ENCODE results near the gene CALCOCO1.

Gene CALCOCO1

GRCh38 chr12:53736592-53736991, 9.3 kb upstream of the CALCOCO1 start:
- DNase-seq (ENCODE audit: low spot score in 2 of 2) (no peak), ATAC-seq (replicated peaks; ENCODE audit: extremely low read depth, poor library complexity, severe bottlenecking) (no peak)
- H3K27me3 Mint-ChIP-seq, result peaks cover 52% of the 10 kb centered on the region
- H3K9me3 Mint-ChIP-seq, result no peaks in the 10 kb centered on the region
- no peak overlapping the region for H3K27ac Mint-ChIP-seq (ENCODE audit: low read depth)
- H3K4me3 Mint-ChIP-seq, result no peak overlapping the region
- H3K36me3 Mint-ChIP-seq (ENCODE audit: insufficient read depth), result no peaks in the 10 kb centered on the region
- peaks cover 11% of the 10 kb centered on the region for H3K4me1 Mint-ChIP-seq

DNA sequence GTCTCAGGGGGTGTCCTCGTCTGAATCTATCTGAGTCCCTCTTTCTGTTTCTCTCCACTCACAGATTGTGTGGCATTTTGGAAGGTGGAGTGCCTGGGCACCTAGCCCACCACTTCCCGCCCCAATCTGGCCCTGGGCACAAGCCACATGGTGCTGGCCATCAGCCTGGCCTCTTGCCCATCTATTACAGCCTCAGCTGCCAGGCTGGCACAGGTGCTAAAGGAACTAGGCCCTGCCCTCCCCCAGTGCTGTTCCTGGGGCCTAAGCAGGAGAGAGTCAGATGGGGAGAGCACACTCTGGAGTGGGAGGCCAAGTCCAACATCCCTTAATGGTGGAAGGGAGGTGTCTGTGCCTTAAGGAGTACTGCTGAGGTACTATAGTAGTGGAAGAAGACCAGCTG, 8.3 kb upstream of the CALCOCO1 start:
- no peaks in the 10 kb centered on the region for H3K36me3 Mint-ChIP-seq (ENCODE audit: insufficient read depth)
- ATAC-seq (replicated peaks; ENCODE audit: extremely low read depth, poor library complexity, severe bottlenecking) (no peak), DNase-seq (ENCODE audit: low spot score in 2 of 2) (no peak)
- H3K27me3 Mint-ChIP-seq, result peaks cover 52% of the 10 kb centered on the region
- H3K9me3 Mint-ChIP-seq, result no peaks in the 10 kb centered on the region
- H3K4me3 Mint-ChIP-seq, result no peak overlapping the region
- H3K4me1 Mint-ChIP-seq, result peaks cover 11% of the 10 kb centered on the region
- no peak overlapping the region for H3K27ac Mint-ChIP-seq (ENCODE audit: low read depth)

GRCh38 chr12:53734425-53734824, 7.2 kb upstream of the CALCOCO1 start:
- Mint-ChIP-seq H3K4me3 (no peak overlapping the region), H3K4me1 (peaks cover 9% of the 10 kb centered on the region), H3K27ac (ENCODE audit: low read depth) (no peak overlapping the region), H3K27me3 (peaks cover 50% of the 10 kb centered on the region), H3K36me3 (ENCODE audit: insufficient read depth) (peaks cover 2% of the 10 kb centered on the region), H3K9me3 (no peaks in the 10 kb centered on the region)
- DNase-seq (ENCODE audit: low spot score in 2 of 2), result no peak
- no peak for ATAC-seq (replicated peaks; ENCODE audit: extremely low read depth, poor library complexity, severe bottlenecking)

- Mint-ChIP-seq H3K36me3 (ENCODE audit: insufficient read depth) (peaks cover 2% of the 10 kb centered on the region), H3K27me3 (peaks cover 44% of the 10 kb centered on the region), H3K4me3 (no peak overlapping the region), H3K27ac (ENCODE audit: low read depth) (no peak overlapping the region), H3K4me1 (peaks cover 3% of the 10 kb centered on the region), H3K9me3 (no peaks in the 10 kb centered on the region)
- DNase-seq (ENCODE audit: low spot score in 2 of 2), result no peak
- ATAC-seq (replicated peaks; ENCODE audit: extremely low read depth, poor library complexity, severe bottlenecking), result no peak
Observed at GRCh38 chr12:53733807-53734200, 6.6 kb upstream of the CALCOCO1 start.

- ATAC-seq (replicated peaks; ENCODE audit: extremely low read depth, poor library complexity, severe bottlenecking) (no peak), DNase-seq (ENCODE audit: low spot score in 2 of 2) (no peak)
- no peak overlapping the region for H3K4me3 Mint-ChIP-seq
- H3K27ac Mint-ChIP-seq (ENCODE audit: low read depth), result no peak overlapping the region
- H3K9me3 Mint-ChIP-seq, result no peaks in the 10 kb centered on the region
- H3K27me3 Mint-ChIP-seq, result peaks cover 38% of the 10 kb centered on the region
- peaks cover 2% of the 10 kb centered on the region for H3K36me3 Mint-ChIP-seq (ENCODE audit: insufficient read depth)
- H3K4me1 Mint-ChIP-seq, result peaks cover under 1% of the 10 kb centered on the region
Observed at GRCh38 chr12:53733051-53733806, 6.0 kb upstream of the CALCOCO1 start.

GRCh38 chr12:53729644-53730043, 2.4 kb upstream of the CALCOCO1 start:
- DNase-seq (ENCODE audit: low spot score in 2 of 2), result no peak
- ATAC-seq (replicated peaks; ENCODE audit: extremely low read depth, poor library complexity, severe bottlenecking), result no peak
- H3K36me3 Mint-ChIP-seq (ENCODE audit: insufficient read depth), result peaks cover 8% of the 10 kb centered on the region
- no peak overlapping the region for H3K4me3 Mint-ChIP-seq
- H3K4me1 Mint-ChIP-seq, result peaks cover 31% of the 10 kb centered on the region
- H3K27ac Mint-ChIP-seq (ENCODE audit: low read depth), result no peak overlapping the region
- peaks cover 2% of the 10 kb centered on the region for H3K27me3 Mint-ChIP-seq
- H3K9me3 Mint-ChIP-seq, result no peaks in the 10 kb centered on the region

DNA sequence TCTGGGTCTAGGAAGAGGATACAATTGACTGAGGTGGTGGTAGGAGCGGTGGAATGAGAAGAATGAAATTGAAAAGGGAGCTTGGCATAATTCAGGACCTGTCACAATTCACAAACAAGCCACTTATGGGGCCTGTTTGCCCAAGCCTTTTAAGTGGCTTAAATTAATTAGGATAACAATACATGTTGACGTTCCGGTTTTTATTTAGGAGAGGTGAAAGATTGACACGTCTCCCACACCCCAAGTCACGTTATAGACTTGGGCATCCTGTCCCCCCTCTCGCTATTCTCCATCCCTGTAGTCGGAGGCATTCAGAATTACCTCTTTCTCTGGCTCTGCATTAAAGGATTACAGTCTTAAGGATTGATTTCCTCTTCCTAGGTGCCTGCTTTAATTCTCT, 954 bp upstream of the CALCOCO1 start:
- DNase-seq (ENCODE audit: low spot score in 2 of 2) (no peak), ATAC-seq (replicated peaks; ENCODE audit: extremely low read depth, poor library complexity, severe bottlenecking) (no peak)
- Mint-ChIP-seq H3K9me3 (no peaks in the 10 kb centered on the region), H3K4me1 (peaks cover 31% of the 10 kb centered on the region), H3K36me3 (ENCODE audit: insufficient read depth) (peaks cover 14% of the 10 kb centered on the region), H3K27ac (ENCODE audit: low read depth) (peak overlapping the region; percentile 64), H3K4me3 (peak overlapping the region; percentile 87), H3K27me3 (no peaks in the 10 kb centered on the region)

DNA sequence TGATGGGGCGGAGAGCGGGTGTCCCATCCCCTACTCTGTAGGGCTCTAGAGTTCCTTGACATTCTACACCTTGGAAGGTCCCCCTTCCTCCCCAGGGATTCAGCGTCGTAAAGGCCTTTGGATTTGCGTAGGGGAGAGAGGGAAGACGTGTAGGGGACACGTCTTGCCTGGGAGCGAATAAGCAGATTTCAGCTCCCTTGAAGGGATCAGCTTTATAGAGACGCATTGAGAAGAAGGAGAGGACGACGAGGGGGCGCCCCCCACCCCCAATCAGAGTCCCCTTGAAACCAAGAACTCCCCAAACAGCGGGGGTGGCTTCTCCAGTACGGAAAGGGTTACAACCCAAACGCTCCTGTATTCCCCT, 324 bp downstream of the CALCOCO1 start:
- peaks cover 24% of the 10 kb centered on the region for H3K36me3 Mint-ChIP-seq (ENCODE audit: insufficient read depth)
- H3K27ac Mint-ChIP-seq (ENCODE audit: low read depth), result peak overlapping the region; percentile 64
- H3K4me1 Mint-ChIP-seq, result peaks cover 31% of the 10 kb centered on the region
- peak overlapping the region; percentile 87 for H3K4me3 Mint-ChIP-seq
- H3K9me3 Mint-ChIP-seq, result no peaks in the 10 kb centered on the region
- DNase-seq (ENCODE audit: low spot score in 2 of 2), result no peak
- no peak for ATAC-seq (replicated peaks; ENCODE audit: extremely low read depth, poor library complexity, severe bottlenecking)
- H3K27me3 Mint-ChIP-seq, result no peaks in the 10 kb centered on the region

- H3K36me3 Mint-ChIP-seq (ENCODE audit: insufficient read depth), result peaks cover 29% of the 10 kb centered on the region
- ATAC-seq (replicated peaks; ENCODE audit: extremely low read depth, poor library complexity, severe bottlenecking), result no peak
Observed at GRCh38 chr12:53726341-53726740, 911 bp downstream of the CALCOCO1 start.

GRCh38 chr12:53725824-53726223, 1.4 kb downstream of the CALCOCO1 start:
- Mint-ChIP-seq H3K4me1 (peaks cover 31% of the 10 kb centered on the region), H3K36me3 (ENCODE audit: insufficient read depth) (peaks cover 33% of the 10 kb centered on the region), H3K27me3 (no peaks in the 10 kb centered on the region), H3K27ac (ENCODE audit: low read depth) (no peak overlapping the region), H3K4me3 (peak overlapping the region; percentile 87), H3K9me3 (no peaks in the 10 kb centered on the region)
- DNase-seq (ENCODE audit: low spot score in 2 of 2) (no peak), ATAC-seq (replicated peaks; ENCODE audit: extremely low read depth, poor library complexity, severe bottlenecking) (no peak)

More at GRCh38 chr12:53726341-53726740, 911 bp downstream of the CALCOCO1 start:
- no peak overlapping the region for H3K27ac Mint-ChIP-seq (ENCODE audit: low read depth)
- no peaks in the 10 kb centered on the region for H3K27me3 Mint-ChIP-seq
- no peaks in the 10 kb centered on the region for H3K9me3 Mint-ChIP-seq
- no peak for DNase-seq (ENCODE audit: low spot score in 2 of 2)
- peak overlapping the region; percentile 87 for H3K4me3 Mint-ChIP-seq
- peaks cover 31% of the 10 kb centered on the region for H3K4me1 Mint-ChIP-seq

- DNase-seq (ENCODE audit: low spot score in 2 of 2) (no peak), ATAC-seq (replicated peaks; ENCODE audit: extremely low read depth, poor library complexity, severe bottlenecking) (no peak)
- H3K27ac Mint-ChIP-seq (ENCODE audit: low read depth), result no peak overlapping the region
- H3K4me1 Mint-ChIP-seq, result peaks cover 24% of the 10 kb centered on the region
- no peaks in the 10 kb centered on the region for H3K9me3 Mint-ChIP-seq
- H3K36me3 Mint-ChIP-seq (ENCODE audit: insufficient read depth), result peaks cover 53% of the 10 kb centered on the region
- no peaks in the 10 kb centered on the region for H3K27me3 Mint-ChIP-seq
- no peak overlapping the region for H3K4me3 Mint-ChIP-seq
Observed at GRCh38 chr12:53722450-53723041, 4.7 kb downstream of the CALCOCO1 start.

DNA sequence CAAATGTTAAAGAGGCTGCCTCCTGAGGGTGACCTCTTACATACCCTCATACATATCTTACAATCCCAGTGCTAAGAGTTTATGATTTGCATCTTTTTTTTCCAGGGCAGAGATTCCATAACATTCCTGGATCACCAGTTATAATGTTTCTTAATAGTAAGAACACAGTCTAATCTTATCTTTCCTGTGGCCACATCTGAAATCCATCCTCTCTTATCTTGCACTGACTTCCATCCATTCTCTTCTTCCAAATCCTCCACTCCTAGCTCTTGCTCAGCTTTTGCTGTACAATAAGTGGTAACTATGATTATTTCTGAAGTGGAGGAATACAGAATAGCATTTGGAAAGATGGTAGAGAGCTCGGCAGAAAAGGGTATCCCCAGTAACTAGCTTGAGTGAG, 6.3 kb downstream of the CALCOCO1 start:
- no peaks in the 10 kb centered on the region for H3K9me3 Mint-ChIP-seq
- no peaks in the 10 kb centered on the region for H3K27me3 Mint-ChIP-seq
- ATAC-seq (replicated peaks; ENCODE audit: extremely low read depth, poor library complexity, severe bottlenecking), result no peak
- H3K36me3 Mint-ChIP-seq (ENCODE audit: insufficient read depth), result peaks cover 55% of the 10 kb centered on the region
- no peak overlapping the region for H3K4me3 Mint-ChIP-seq
- no peak overlapping the region for H3K27ac Mint-ChIP-seq (ENCODE audit: low read depth)
- no peak for DNase-seq (ENCODE audit: low spot score in 2 of 2)
- peaks cover 8% of the 10 kb centered on the region for H3K4me1 Mint-ChIP-seq

GRCh38 chr12:53719649-53720048, 7.6 kb downstream of the CALCOCO1 start:
- Mint-ChIP-seq H3K9me3 (no peaks in the 10 kb centered on the region), H3K4me1 (no peaks in the 10 kb centered on the region), H3K27me3 (no peaks in the 10 kb centered on the region), H3K27ac (ENCODE audit: low read depth) (no peak overlapping the region), H3K36me3 (ENCODE audit: insufficient read depth) (peaks cover 61% of the 10 kb centered on the region), H3K4me3 (no peak overlapping the region)
- DNase-seq (ENCODE audit: low spot score in 2 of 2) (no peak), ATAC-seq (replicated peaks; ENCODE audit: extremely low read depth, poor library complexity, severe bottlenecking) (no peak)

Measured in central memory CD8-positive, alpha-beta T cell (primary cell).